ENCODE results near the gene PIGT. TPM values are rescaled to one million over a fixed set of nuclear protein-coding genes. Genes with fewer than 3 reads are reported as not detected.

PIGT gene
- total and polyA plus RNA-seq, 10 of the 15 experiments (the other 5 are each of a cell fraction or from before 2014, with no cell fraction given): 18.6 to 66.0 (median 35.3) TPM

DNA sequence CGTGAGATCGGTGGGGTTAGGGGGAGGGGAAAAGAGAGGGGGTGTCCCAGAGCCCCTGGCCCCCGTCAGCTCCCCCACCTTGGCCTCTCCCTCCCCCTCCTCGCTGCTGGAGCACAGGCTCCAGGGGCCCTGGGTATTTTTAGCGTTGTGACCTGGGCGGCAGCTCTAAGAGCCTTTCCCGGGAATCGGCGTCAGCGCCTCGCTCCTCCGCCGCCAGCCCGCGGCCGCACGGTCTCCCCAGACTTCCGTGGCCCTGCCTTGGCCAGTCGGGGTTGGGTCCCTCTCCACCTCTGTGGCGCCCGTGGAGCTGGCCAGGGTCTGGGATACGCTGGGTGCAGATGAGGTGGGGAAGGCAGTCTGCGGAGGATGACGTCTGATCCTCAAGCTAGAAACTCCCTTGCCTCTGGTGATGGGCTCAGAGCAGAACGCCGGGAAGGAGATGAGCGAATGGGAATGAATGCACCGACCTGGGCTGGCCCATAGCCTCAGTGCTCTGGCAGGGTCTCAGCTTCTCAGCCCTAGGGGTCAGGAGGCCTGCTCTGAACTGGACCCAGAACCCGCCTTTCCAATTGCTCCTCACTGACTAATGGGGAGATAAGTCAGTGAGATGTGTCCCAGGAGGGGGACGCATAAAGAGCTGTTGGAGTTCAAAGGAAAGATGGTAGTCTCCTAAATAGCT, 8.7 kb upstream of the PIGT start:
- 79% methylated on average over 13 of the region's 30 CpGs for WGBS (ENCODE audit: insufficient coverage, insufficient replicate concordance, low lambda C conversion rate, missing lambda C conversion rate)
- POLR2A ChIA-PET: interaction anchor here (0.6 to 1.4 kb wide), 2 partner anchors 9 to 30 kb away, joined by 3 to 4 read pairs; partner anchors contain the start of gene PIGT
- TF ChIP-seq YY1 (IDR thresholded peaks at IDR 0.05; ENCODE audit: low read depth, low read length) (no peak), NR2C2 (IDR thresholded peaks at IDR 0.05; ENCODE audit: borderline replicate concordance, control insufficient read depth, insufficient read length, low read depth) (no peak), CEBPB (IDR thresholded peaks at IDR 0.05; ENCODE audit: borderline replicate concordance in 1 of 2, low read depth in 2 of 2, low read length in 2 of 2) (no peak), TCF12 (IDR thresholded peaks at IDR 0.05; ENCODE audit: low read depth, low read length) (no peak), SUZ12 (IDR thresholded peaks at IDR 0.05; ENCODE audit: unreplicated experiment) (no peak), SREBF1 (IDR thresholded peaks at IDR 0.05; ENCODE audit: low read length) (no peak)
- TF ChIP-seq, protein P1, sequence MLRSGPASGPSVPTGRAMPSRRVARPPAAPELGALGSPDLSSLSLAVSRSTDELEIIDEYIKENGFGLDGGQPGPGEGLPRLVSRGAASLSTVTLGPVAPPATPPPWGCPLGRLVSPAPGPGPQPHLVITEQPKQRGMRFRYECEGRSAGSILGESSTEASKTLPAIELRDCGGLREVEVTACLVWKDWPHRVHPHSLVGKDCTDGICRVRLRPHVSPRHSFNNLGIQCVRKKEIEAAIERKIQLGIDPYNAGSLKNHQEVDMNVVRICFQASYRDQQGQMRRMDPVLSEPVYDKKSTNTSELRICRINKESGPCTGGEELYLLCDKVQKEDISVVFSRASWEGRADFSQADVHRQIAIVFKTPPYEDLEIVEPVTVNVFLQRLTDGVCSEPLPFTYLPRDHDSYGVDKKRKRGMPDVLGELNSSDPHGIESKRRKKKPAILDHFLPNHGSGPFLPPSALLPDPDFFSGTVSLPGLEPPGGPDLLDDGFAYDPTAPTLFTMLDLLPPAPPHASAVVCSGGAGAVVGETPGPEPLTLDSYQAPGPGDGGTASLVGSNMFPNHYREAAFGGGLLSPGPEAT (IDR thresholded peaks at IDR 0.05; ENCODE audit: low read depth): no peak
- TF ChIP-seq, protein P2, sequence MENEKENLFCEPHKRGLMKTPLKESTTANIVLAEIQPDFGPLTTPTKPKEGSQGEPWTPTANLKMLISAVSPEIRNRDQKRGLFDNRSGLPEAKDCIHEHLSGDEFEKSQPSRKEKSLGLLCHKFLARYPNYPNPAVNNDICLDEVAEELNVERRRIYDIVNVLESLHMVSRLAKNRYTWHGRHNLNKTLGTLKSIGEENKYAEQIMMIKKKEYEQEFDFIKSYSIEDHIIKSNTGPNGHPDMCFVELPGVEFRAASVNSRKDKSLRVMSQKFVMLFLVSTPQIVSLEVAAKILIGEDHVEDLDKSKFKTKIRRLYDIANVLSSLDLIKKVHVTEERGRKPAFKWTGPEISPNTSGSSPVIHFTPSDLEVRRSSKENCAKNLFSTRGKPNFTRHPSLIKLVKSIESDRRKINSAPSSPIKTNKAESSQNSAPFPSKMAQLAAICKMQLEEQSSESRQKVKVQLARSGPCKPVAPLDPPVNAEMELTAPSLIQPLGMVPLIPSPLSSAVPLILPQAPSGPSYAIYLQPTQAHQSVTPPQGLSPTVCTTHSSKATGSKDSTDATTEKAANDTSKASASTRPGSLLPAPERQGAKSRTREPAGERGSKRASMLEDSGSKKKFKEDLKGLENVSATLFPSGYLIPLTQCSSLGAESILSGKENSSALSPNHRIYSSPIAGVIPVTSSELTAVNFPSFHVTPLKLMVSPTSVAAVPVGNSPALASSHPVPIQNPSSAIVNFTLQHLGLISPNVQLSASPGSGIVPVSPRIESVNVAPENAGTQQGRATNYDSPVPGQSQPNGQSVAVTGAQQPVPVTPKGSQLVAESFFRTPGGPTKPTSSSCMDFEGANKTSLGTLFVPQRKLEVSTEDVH (IDR thresholded peaks at IDR 0.05; ENCODE audit: low read depth, partially characterized antibody): no peak
- TF ChIP-seq, protein P3, sequence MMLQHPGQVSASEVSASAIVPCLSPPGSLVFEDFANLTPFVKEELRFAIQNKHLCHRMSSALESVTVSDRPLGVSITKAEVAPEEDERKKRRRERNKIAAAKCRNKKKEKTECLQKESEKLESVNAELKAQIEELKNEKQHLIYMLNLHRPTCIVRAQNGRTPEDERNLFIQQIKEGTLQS (IDR thresholded peaks at IDR 0.05; ENCODE audit: borderline replicate concordance, extremely low read depth, low read depth, low read length): no peak
- TF ChIP-seq, protein P4, sequence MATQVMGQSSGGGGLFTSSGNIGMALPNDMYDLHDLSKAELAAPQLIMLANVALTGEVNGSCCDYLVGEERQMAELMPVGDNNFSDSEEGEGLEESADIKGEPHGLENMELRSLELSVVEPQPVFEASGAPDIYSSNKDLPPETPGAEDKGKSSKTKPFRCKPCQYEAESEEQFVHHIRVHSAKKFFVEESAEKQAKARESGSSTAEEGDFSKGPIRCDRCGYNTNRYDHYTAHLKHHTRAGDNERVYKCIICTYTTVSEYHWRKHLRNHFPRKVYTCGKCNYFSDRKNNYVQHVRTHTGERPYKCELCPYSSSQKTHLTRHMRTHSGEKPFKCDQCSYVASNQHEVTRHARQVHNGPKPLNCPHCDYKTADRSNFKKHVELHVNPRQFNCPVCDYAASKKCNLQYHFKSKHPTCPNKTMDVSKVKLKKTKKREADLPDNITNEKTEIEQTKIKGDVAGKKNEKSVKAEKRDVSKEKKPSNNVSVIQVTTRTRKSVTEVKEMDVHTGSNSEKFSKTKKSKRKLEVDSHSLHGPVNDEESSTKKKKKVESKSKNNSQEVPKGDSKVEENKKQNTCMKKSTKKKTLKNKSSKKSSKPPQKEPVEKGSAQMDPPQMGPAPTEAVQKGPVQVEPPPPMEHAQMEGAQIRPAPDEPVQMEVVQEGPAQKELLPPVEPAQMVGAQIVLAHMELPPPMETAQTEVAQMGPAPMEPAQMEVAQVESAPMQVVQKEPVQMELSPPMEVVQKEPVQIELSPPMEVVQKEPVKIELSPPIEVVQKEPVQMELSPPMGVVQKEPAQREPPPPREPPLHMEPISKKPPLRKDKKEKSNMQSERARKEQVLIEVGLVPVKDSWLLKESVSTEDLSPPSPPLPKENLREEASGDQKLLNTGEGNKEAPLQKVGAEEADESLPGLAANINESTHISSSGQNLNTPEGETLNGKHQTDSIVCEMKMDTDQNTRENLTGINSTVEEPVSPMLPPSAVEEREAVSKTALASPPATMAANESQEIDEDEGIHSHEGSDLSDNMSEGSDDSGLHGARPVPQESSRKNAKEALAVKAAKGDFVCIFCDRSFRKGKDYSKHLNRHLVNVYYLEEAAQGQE (IDR thresholded peaks at IDR 0.05; ENCODE audit: low read depth, low read length): no peak

More for the DNA sequence above, 8.7 kb upstream of the PIGT start:
- BruUV-seq (replicated peaks): no TSS peak
- Histone ChIP-seq H3K9ac (ENCODE audit: control insufficient read depth, insufficient read depth, low read length) (no peak overlapping the region), H3K79me2 (ENCODE audit: control insufficient read depth, insufficient read depth, low read length) (no peaks in the 10 kb centered on the region), H3K9me3 (replicated peaks; ENCODE audit: control insufficient read depth, insufficient read depth, low read length) (no peaks in the 10 kb centered on the region; the same call in 2 of the 3 replicates), H3K4me1 (ENCODE audit: control insufficient read depth, insufficient read depth, low read length) (0 out of 2 replicates have a peak, but pooled peaks cover 3% of the 10 kb centered on the region), H4K20me1 (ENCODE audit: control insufficient read depth, insufficient read depth) (no peaks in the 10 kb centered on the region), H3K36me3 (ENCODE audit: control insufficient read depth in 2 of 2, insufficient read depth in 2 of 2, low read length in 1 of 2) (no peaks in the 10 kb centered on the region; a peak in 1 of 4 replicates), H2AFZ (ENCODE audit: control insufficient read depth, low read depth, low read length) (no peak overlapping the region), H3K27me3 (replicated peaks in 1 of 2; ENCODE audit: control insufficient read depth in 2 of 2, insufficient read depth in 2 of 2, low read length in 1 of 2) (peaks cover 3 to 6% of the 10 kb centered on the region in 2 experiments; a peak in 3 of 4 replicates), H3K4me3 (peak overlapping the region; percentile 41; the same call in 1 of the 2 replicates), H3K27ac (ENCODE audit: control insufficient read depth, insufficient read depth) (no peak overlapping the region), H3K4me2 (ENCODE audit: control insufficient read depth, insufficient read depth) (no peak overlapping the region)
- CTCF ChIA-PET: interaction anchor here (0.6 to 2.3 kb wide), 6 partner anchors 9 to 45 kb away, joined by 3 to 7 read pairs (median 5); partner anchors contain the start of gene SYS1
- RAD21 ChIA-PET (ENCODE audit: unreplicated experiment): interaction anchor here (1.2 to 2.7 kb wide), 2 partner anchors 30 to 39 kb away, joined by 3 to 8 read pairs; no protein-coding TSS in a partner anchor
- intact Hi-C loops (cut with micrococcal nuclease; ENCODE audit: unreplicated experiment): no loop called here
- no peak for FAIRE-seq
- DNase-seq (ENCODE audit: low read depth, low spot score): no peak
- no peak for ATAC-seq
- in situ Hi-C loops (cut with MboI): no loop called here
- SMC1A ChIA-PET (ENCODE audit: uncharacterized antibody, unreplicated experiment): interaction anchor here (0.6 to 1.6 kb wide), 5 partner anchors 12 to 44 kb away, joined by 3 to 4 read pairs (median 4); partner anchors contain the start of gene SYS1
